ENCODE measurements around the gene ZC3H12C.

ZC3H12C gene

DNA sequence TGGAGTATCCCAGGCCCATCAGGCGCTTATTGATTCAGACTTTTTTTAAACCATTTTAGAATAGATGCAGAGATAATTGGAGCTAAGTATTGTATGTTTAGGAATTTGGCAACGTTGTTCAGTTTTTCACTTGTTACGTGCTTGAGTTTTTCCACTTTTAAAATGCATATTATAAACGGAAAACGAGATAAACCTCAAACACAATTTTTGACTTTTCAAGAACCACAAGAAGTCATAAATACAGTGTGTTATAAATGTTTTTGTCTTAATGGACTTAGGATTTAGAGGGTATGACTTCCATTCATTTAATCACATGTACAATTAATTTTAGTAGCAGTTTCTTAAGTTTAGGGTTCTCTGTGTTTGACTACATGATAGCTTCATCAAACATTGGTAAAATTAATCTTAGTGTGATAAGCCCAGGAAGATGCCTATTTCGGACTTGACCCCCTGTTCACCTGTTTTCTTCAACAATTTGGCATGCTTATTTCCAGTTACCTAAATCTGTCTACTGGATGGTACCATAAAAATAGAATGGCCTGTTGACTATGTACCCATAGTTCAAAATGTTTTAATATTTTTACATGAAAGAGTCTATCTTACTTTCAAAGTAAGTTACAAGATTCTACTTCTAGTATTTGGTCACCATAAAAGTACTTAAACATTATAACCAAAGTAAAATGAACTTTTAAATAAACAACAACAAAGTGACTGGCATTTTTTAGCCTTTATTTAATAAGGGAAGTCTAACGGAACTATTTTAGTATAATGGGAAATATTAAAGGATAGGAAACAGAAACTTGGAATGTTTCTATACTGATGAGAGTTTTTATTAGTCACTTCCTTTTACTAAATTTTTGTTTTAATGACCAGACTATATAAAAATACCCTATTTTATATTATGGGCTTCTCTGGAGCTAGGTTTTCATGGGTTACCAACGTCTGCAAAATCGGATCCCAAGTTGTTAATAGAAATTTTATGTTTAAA lies 1.4 kb downstream of the ZC3H12C start:
- H3K36me3 ChIP-seq (ENCODE audit: control insufficient read depth, insufficient read depth, low read length): no peaks in the 10 kb centered on the region
- H3K27me3 ChIP-seq (ENCODE audit: control insufficient read depth, insufficient read depth, low read length): no peaks in the 10 kb centered on the region
- peak overlapping the region; percentile 44 for H3K9ac ChIP-seq (ENCODE audit: low read length)
- peak overlapping the region; percentile 95 for H3K27ac ChIP-seq (ENCODE audit: low read depth, low read length)
- peak overlapping the region; percentile 88 for H3K4me3 ChIP-seq (ENCODE audit: low read length)
- H3K4me1 ChIP-seq (ENCODE audit: control insufficient read depth, insufficient read depth, low read length): peaks cover 7% of the 10 kb centered on the region

DNA sequence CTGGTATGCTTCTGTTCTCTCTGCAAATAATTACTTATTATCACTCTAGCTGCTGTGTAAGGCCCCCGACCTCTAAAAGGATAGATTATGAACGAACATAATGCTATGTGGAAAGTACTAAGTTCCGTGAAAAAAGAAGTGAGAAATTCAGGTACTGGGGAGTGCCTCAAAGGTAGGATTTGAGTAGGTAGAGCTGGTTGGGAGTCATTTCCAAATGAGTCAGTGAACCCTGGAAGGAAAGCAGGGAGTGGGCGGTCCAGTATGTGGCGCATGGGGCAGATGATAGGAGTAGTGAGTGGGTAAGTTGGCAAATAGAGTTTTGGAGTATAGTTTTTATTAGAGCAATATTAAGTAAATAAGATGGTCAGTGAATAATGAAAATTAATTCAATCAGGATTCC lies 2.4 kb downstream of the ZC3H12C start:
- Histone ChIP-seq H3K36me3 (ENCODE audit: control insufficient read depth, insufficient read depth, low read length) (no peaks in the 10 kb centered on the region), H3K9ac (ENCODE audit: low read length) (no peak overlapping the region), H3K4me3 (ENCODE audit: low read length) (no peak overlapping the region), H3K27me3 (ENCODE audit: control insufficient read depth, insufficient read depth, low read length) (no peaks in the 10 kb centered on the region), H3K27ac (ENCODE audit: low read depth, low read length) (no peak overlapping the region), H3K4me1 (ENCODE audit: control insufficient read depth, insufficient read depth, low read length) (peaks cover 7% of the 10 kb centered on the region)

DNA sequence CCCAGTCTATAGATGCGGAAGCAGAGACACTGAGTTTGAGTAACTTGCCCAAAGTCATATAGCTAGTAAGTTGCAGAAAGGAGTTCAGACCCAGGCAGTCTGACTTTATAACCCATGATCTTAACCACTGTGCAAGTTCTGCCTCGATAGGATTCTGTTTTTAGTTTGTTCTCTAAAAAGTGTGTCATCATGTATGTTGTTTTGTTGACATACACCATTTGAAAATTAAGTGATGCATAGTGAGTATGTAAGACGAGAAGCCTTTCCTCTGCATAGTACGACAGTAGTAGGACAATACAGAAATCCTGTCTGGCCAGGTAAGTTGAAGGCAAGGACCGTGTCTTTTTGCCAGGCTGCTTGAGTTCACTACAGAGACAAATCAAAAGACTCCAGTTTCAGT lies 3.3 kb downstream of the ZC3H12C start:
- Histone ChIP-seq H3K4me1 (ENCODE audit: control insufficient read depth, insufficient read depth, low read length) (peaks cover 10% of the 10 kb centered on the region), H3K36me3 (ENCODE audit: control insufficient read depth, insufficient read depth, low read length) (no peaks in the 10 kb centered on the region), H3K9ac (ENCODE audit: low read length) (no peak overlapping the region)

DNA sequence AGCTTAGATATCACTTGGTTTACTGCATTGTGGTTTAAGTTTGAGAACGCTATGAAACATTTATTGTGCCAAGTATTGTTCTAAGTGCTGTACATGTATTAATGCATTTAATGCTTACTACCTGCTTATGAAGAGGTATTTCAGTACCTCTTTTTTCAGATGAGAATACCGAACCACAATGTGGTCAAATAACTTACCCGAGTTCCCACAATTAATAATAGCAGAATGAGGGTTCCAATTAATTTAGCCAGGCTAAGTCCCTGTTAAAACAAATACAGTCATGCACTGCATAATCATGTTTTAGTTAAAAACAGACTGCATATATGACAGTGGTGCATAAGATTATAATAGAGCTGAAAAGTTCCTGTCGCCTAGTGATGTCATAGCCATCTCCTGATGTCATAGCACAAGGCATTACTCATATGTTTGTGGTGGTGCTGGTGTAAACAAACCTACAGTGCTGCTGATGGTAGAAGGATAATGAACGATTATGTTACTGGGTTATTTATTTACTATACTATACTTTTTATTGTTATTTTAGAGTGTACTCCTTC lies 4.3 kb downstream of the ZC3H12C start:
- Histone ChIP-seq H3K27me3 (ENCODE audit: control insufficient read depth, insufficient read depth, low read length) (no peaks in the 10 kb centered on the region), H3K9ac (ENCODE audit: low read length) (no peak overlapping the region), H3K4me1 (ENCODE audit: control insufficient read depth, insufficient read depth, low read length) (peaks cover 10% of the 10 kb centered on the region), H3K36me3 (ENCODE audit: control insufficient read depth, insufficient read depth, low read length) (no peaks in the 10 kb centered on the region), H3K27ac (ENCODE audit: low read depth, low read length) (no peak overlapping the region), H3K4me3 (ENCODE audit: low read length) (no peak overlapping the region)

More for the DNA sequence above, 3.3 kb downstream of the ZC3H12C start:
- Histone ChIP-seq H3K27ac (ENCODE audit: low read depth, low read length) (no peak overlapping the region), H3K27me3 (ENCODE audit: control insufficient read depth, insufficient read depth, low read length) (no peaks in the 10 kb centered on the region), H3K4me3 (ENCODE audit: low read length) (no peak overlapping the region)

DNA sequence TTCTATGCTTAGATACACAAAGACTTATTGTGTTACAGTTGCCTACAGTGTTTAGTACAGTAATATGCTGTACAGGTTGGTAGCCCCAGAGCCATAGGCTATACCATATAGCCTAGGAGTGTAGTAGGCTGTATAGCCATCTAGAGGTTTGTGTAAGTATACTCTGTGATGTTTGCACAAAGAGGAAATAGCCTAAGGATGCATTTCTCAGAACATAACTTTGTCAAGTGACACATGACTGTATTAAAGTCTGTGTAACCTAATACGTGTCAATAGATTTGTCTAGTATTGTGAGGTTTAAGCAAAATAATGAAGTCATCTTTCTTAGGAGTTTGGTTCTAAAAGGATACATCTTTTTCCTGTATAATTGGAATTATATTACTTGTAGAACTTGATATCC lies 5.5 kb downstream of the ZC3H12C start:
- Histone ChIP-seq H3K9ac (ENCODE audit: low read length) (no peak overlapping the region), H3K27me3 (ENCODE audit: control insufficient read depth, insufficient read depth, low read length) (no peaks in the 10 kb centered on the region), H3K36me3 (ENCODE audit: control insufficient read depth, insufficient read depth, low read length) (no peaks in the 10 kb centered on the region), H3K4me3 (ENCODE audit: low read length) (no peak overlapping the region), H3K4me1 (ENCODE audit: control insufficient read depth, insufficient read depth, low read length) (peaks cover 10% of the 10 kb centered on the region), H3K27ac (ENCODE audit: low read depth, low read length) (no peak overlapping the region)

DNA sequence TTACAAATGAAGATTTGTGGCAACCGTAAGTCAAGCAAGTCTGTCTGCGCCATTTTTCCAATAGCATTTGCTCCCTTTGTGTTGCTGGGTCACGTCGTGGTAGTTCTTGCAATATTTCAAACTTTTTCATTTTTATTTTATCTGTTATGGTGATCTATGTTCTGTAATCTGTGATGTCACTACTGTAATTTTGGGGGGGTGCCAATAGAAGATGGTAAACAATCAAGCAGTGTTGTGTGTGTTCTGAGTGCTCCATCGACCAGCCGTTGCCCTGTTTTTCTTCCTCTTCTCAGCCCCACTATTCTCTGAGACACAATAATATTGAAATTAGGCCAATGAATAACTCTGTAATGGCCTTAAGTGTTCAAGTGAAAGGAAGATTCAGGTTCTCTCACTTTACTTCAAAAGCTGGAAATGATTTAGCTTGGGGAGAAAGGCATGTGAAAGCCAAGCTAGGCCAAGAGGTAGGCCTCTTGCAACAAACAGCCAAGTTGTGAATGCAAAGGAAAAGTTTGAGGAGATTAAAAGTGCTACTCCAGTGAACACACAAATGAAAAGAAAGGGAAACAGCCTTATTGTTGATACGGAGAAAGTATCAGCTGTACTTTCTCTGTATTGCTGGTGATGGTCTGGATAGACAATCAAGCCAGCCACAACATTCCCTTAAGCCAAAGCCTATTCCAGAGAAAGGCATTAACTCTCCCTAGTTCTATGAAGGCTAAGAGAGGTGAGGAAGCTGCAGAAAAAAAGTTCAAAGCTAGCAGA lies 7.5 kb downstream of the ZC3H12C start:
- Histone ChIP-seq H3K27ac (ENCODE audit: low read depth, low read length) (peak overlapping the region; percentile 33), H3K4me1 (ENCODE audit: control insufficient read depth, insufficient read depth, low read length) (peaks cover 2% of the 10 kb centered on the region), H3K4me3 (ENCODE audit: low read length) (no peak overlapping the region), H3K36me3 (ENCODE audit: control insufficient read depth, insufficient read depth, low read length) (no peaks in the 10 kb centered on the region), H3K9ac (ENCODE audit: low read length) (no peak overlapping the region), H3K27me3 (ENCODE audit: control insufficient read depth, insufficient read depth, low read length) (no peaks in the 10 kb centered on the region)

DNA sequence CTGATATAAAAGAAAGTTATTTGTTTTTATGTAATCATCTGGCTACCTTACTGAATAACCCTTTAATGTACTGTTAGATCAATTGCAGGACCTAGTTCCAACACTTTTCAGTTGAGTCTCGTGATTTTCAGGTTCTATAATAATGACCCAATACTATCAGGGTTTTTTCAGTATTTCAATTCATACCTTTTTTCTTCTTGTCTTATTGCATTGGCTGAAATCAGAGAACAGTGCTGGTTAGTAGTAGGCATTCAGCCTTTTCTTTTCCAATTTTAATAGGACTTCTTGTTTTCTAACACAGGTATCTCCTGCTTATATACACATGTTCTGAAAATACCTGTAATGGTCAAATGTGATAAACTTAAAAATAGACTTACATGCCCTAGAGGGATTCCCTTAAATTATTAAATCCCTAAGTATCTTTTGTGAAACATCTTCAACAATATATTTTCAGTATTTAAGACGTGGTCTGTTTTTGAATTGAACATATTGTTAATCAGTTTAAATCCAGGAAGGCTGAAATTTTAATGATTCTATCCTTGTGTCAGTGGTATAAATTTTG lies 13.6 kb downstream of the ZC3H12C start:
- H3K36me3 ChIP-seq (ENCODE audit: control insufficient read depth, insufficient read depth, low read length): no peaks in the 10 kb centered on the region
- H3K4me1 ChIP-seq (ENCODE audit: control insufficient read depth, insufficient read depth, low read length): no peaks in the 10 kb centered on the region
- H3K4me3 ChIP-seq (ENCODE audit: low read length): no peak overlapping the region
- H3K9ac ChIP-seq (ENCODE audit: low read length): no peak overlapping the region
- no peaks in the 10 kb centered on the region for H3K27me3 ChIP-seq (ENCODE audit: control insufficient read depth, insufficient read depth, low read length)
- no peak overlapping the region for H3K27ac ChIP-seq (ENCODE audit: low read depth, low read length)

DNA sequence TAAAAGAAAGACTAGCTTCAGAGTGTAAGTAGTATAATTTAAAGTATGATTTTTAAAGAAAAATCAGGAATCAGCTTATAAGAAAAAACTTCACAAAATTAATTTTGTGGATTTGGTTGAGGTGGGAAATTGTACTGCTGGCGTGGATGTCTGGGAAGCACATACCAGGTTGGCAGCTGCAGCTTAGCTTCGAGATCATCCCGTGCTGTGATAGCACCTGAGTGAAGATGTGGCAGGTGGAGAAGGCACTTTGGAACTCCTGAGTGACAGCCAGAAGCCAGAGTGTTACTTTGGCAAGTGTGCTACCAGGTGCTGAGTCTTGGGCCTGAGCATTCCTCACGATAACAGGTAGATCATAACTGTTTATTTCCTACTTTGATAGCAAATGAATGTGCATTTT lies 17.7 kb downstream of the ZC3H12C start:
- no peaks in the 10 kb centered on the region for H3K27me3 ChIP-seq (ENCODE audit: control insufficient read depth, insufficient read depth, low read length)
- H3K36me3 ChIP-seq (ENCODE audit: control insufficient read depth, insufficient read depth, low read length): no peaks in the 10 kb centered on the region
- no peak overlapping the region for H3K9ac ChIP-seq (ENCODE audit: low read length)
- H3K27ac ChIP-seq (ENCODE audit: low read depth, low read length): no peak overlapping the region
- H3K4me1 ChIP-seq (ENCODE audit: control insufficient read depth, insufficient read depth, low read length): no peaks in the 10 kb centered on the region
- no peak overlapping the region for H3K4me3 ChIP-seq (ENCODE audit: low read length)

DNA sequence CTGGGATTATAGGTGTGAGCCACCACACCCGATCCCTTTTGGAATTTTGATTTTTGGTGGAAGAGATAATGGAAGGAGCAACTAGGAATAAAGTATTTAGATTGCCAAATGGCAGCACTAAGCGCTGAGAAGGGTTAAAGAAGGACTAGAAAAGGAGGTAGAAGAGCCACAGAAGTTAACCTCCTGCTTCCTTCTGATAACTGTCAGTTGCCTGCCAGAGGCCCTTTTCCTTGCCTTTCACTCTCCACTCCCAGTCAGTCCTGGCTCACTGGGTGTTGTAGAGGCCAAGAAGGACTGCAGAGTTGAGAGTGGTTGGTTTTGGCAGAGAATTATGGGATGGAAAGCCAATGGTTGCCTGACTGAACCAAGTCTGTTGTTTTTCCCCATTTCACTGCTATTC lies 19.3 kb downstream of the ZC3H12C start:
- H3K4me1 ChIP-seq (ENCODE audit: control insufficient read depth, insufficient read depth, low read length): no peaks in the 10 kb centered on the region
- H3K4me3 ChIP-seq (ENCODE audit: low read length): no peak overlapping the region
- H3K9ac ChIP-seq (ENCODE audit: low read length): no peak overlapping the region
- no peaks in the 10 kb centered on the region for H3K27me3 ChIP-seq (ENCODE audit: control insufficient read depth, insufficient read depth, low read length)
- H3K27ac ChIP-seq (ENCODE audit: low read depth, low read length): no peak overlapping the region
- no peaks in the 10 kb centered on the region for H3K36me3 ChIP-seq (ENCODE audit: control insufficient read depth, insufficient read depth, low read length)

DNA sequence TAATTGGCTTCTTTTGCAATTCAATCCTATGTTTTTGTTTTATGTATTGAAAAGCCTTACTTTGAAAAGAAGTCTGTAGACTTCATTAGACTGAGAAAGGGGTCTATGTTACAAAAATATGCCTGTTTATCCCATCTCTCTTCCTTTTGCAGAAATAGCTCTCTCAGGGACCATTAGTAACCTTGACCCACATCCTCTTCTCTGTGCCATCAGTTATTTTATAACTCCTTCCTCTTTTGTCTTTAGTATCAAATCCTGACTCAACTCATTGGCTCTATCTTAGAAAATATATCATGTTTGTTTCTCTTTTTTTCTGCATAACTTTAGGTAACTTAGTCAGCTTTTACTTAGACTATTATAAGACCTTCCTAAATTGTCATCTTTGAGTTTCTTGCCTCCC lies 20.3 kb downstream of the ZC3H12C start:
- H3K4me1 ChIP-seq (ENCODE audit: control insufficient read depth, insufficient read depth, low read length): no peaks in the 10 kb centered on the region
- no peak overlapping the region for H3K27ac ChIP-seq (ENCODE audit: low read depth, low read length)
- H3K27me3 ChIP-seq (ENCODE audit: control insufficient read depth, insufficient read depth, low read length): no peaks in the 10 kb centered on the region
- no peak overlapping the region for H3K4me3 ChIP-seq (ENCODE audit: low read length)
- no peak overlapping the region for H3K9ac ChIP-seq (ENCODE audit: low read length)
- H3K36me3 ChIP-seq (ENCODE audit: control insufficient read depth, insufficient read depth, low read length): no peaks in the 10 kb centered on the region

DNA sequence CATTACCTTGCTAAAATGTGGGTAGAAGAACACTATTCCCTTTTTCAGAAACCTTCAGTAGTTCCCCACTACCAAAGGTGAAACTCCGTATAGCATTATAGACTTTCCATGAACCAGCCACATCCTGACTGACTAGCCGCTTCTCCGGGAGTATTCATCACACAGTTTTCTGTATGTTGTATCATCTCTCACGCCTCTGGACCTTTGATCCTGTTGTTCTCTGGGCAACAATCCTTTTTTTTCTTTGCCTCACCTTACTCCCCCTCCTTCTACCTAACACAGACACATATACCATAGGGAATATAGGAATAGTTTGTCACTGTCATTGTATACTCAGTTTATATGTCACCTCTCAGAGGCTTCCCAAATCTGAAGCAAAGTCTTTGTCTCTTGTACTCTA lies 20.8 kb downstream of the ZC3H12C start:
- Histone ChIP-seq H3K27me3 (ENCODE audit: control insufficient read depth, insufficient read depth, low read length) (no peaks in the 10 kb centered on the region), H3K36me3 (ENCODE audit: control insufficient read depth, insufficient read depth, low read length) (no peaks in the 10 kb centered on the region), H3K4me1 (ENCODE audit: control insufficient read depth, insufficient read depth, low read length) (no peaks in the 10 kb centered on the region), H3K27ac (ENCODE audit: low read depth, low read length) (no peak overlapping the region), H3K4me3 (ENCODE audit: low read length) (no peak overlapping the region), H3K9ac (ENCODE audit: low read length) (no peak overlapping the region)

DNA sequence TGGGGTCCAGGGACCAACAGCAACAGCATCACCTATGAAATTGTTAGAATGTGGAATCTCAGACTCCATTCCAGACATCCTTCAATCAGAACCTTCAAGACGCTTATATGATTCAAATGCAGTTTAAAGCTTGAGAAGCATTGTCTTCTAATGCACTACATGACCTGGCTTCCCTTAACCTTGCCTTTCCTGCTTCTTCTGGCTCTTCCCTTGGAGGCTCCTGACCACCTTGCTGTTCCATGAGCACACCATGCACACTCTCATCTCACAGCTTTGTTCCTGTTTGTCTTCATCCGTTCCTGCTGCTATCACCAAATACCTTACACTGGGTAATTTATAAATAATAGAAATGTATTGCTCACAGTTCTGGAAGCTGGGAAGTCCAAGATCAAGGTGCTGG lies 26.1 kb downstream of the ZC3H12C start:
- no peaks in the 10 kb centered on the region for H3K4me1 ChIP-seq (ENCODE audit: control insufficient read depth, insufficient read depth, low read length)
- H3K4me3 ChIP-seq (ENCODE audit: low read length): no peak overlapping the region
- no peak overlapping the region for H3K27ac ChIP-seq (ENCODE audit: low read depth, low read length)

More for the DNA sequence above, 26.1 kb downstream of the ZC3H12C start:
- H3K9ac ChIP-seq (ENCODE audit: low read length): no peak overlapping the region
- no peaks in the 10 kb centered on the region for H3K36me3 ChIP-seq (ENCODE audit: control insufficient read depth, insufficient read depth, low read length)
- H3K27me3 ChIP-seq (ENCODE audit: control insufficient read depth, insufficient read depth, low read length): no peaks in the 10 kb centered on the region

Data from rectal smooth muscle tissue (tissue), 1 donor.